Measurements from ENCODE around the gene ZP2.

GRCh38 chr16:21224800-21225199 lies 13.4 kb upstream of the ZP2 start:
- TF ChIP-seq EZH2 (IDR thresholded peaks at IDR 0.05; ENCODE audit: borderline replicate concordance, low read depth, low read length, severe bottlenecking), result no peak
- TF ChIP-seq CTCF (IDR thresholded peaks at IDR 0.05; ENCODE audit: borderline replicate concordance, extremely low read depth, low read length, poor library complexity, severe bottlenecking), result no peak

All from DND-41 (cell line).